ENCODE results near the gene ADSS2. TPM values are rescaled to one million over a fixed set of nuclear protein-coding genes. Genes with fewer than 3 reads are reported as not detected.

ADSS2 gene
- total RNA-seq, 1 donor from 2014 or later, result 52.4 TPM

DNA sequence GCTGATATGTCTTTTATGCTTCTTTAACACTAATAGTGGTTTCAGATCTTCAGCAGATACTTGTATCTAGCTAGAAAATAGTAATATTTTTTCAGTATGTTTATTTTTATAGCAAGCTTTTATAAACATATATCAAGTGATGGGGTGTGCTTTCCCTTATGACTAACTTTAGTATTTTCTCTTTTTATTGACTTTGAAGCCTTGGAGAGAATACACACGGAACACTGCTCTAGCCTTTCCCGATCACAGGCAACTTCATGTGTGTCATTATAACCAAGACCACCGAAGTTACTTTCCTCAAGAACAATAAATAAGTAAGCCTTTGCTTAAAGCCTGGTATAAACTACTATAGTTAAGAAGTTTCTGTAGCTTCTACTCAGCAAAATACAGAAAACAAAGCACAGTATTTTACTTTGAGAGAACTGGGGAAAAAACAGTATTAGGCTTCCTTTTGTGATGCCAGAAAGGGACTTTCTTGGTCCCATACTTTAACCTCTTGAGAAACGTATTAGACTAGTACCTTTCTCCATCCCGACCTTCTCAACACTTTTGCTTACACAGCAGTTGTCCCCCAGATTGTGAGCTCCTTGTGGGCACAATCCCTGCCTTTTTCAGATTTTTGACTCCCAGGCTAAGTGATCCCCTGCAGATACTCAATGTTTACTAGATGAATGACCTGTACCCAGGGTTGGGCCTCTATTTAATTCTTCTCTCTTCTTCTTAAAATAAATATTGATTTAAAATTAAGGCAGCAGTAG is 3.3 kb downstream of the ADSS2 start:
- Mint-ChIP-seq H3K4me1 (peaks cover 57% of the 10 kb centered on the region), H3K27me3 (ENCODE audit: low read depth) (no peaks in the 10 kb centered on the region), H3K9me3 (no peaks in the 10 kb centered on the region), H3K27ac (peak overlapping the region; percentile 41), H3K4me3 (no peak overlapping the region), H3K36me3 (no peaks in the 10 kb centered on the region)
- no peak for DNase-seq (ENCODE audit: low spot score in 2 of 2, unreplicated experiment in 2 of 2)
- TF ChIP-seq, protein P1, sequence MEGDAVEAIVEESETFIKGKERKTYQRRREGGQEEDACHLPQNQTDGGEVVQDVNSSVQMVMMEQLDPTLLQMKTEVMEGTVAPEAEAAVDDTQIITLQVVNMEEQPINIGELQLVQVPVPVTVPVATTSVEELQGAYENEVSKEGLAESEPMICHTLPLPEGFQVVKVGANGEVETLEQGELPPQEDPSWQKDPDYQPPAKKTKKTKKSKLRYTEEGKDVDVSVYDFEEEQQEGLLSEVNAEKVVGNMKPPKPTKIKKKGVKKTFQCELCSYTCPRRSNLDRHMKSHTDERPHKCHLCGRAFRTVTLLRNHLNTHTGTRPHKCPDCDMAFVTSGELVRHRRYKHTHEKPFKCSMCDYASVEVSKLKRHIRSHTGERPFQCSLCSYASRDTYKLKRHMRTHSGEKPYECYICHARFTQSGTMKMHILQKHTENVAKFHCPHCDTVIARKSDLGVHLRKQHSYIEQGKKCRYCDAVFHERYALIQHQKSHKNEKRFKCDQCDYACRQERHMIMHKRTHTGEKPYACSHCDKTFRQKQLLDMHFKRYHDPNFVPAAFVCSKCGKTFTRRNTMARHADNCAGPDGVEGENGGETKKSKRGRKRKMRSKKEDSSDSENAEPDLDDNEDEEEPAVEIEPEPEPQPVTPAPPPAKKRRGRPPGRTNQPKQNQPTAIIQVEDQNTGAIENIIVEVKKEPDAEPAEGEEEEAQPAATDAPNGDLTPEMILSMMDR (IDR thresholded peaks at IDR 0.05; ENCODE audit: unreplicated experiment), result no peak

DNA sequence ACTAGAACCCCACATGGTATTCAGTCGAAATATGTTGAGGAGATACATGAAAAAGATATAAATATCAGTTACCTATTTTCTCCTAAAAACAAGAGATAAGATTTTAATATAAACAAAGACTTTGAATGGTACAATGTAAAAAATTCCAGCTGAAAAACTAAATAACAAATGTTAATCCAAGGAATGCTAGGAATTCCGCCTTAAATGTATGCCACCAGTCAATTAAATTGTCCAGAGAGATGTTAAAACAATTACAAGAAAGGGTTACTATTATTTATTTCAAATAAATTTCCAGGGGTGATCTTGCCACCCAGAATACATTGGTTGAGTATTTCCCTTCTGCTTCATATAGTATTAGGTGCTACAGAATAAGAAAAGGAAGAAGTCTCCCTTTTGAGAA is 4.2 kb downstream of the ADSS2 start:
- Mint-ChIP-seq H3K4me1 (peaks cover 57% of the 10 kb centered on the region), H3K4me3 (no peak overlapping the region), H3K9me3 (no peaks in the 10 kb centered on the region), H3K36me3 (no peaks in the 10 kb centered on the region), H3K27me3 (ENCODE audit: low read depth) (no peaks in the 10 kb centered on the region), H3K27ac (peak overlapping the region; percentile 61)
- DNase-seq (ENCODE audit: low spot score in 2 of 2, unreplicated experiment in 2 of 2), result no peak
- TF ChIP-seq, protein P1 (IDR thresholded peaks at IDR 0.05; ENCODE audit: unreplicated experiment), result no peak

DNA sequence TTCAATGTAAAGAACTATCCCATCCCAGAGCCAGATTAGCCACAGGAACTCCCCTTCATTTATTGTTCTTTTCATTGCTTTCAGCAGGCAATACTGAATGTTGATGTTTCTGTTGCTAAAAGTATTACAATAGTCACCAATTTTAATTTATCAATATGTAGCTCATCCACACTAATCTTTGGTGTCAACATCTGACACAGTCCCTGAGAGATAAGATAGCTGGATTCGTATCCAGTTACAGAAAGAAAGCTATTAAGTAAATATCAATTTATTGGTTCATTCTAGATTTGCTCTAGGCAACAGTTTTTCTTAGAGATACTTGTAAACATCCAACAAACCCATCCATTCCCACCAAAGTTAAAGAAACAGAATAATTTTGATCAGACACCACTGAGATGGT is 4.7 kb downstream of the ADSS2 start:
- no peak overlapping the region for H3K4me3 Mint-ChIP-seq
- peak overlapping the region; percentile 61 for H3K27ac Mint-ChIP-seq
- no peaks in the 10 kb centered on the region for H3K27me3 Mint-ChIP-seq (ENCODE audit: low read depth)
- no peaks in the 10 kb centered on the region for H3K9me3 Mint-ChIP-seq
- no peaks in the 10 kb centered on the region for H3K36me3 Mint-ChIP-seq
- no peak for DNase-seq (ENCODE audit: low spot score in 2 of 2, unreplicated experiment in 2 of 2)
- H3K4me1 Mint-ChIP-seq, result peaks cover 54% of the 10 kb centered on the region
- TF ChIP-seq, protein P1 (IDR thresholded peaks at IDR 0.05; ENCODE audit: unreplicated experiment), result no peak

DNA sequence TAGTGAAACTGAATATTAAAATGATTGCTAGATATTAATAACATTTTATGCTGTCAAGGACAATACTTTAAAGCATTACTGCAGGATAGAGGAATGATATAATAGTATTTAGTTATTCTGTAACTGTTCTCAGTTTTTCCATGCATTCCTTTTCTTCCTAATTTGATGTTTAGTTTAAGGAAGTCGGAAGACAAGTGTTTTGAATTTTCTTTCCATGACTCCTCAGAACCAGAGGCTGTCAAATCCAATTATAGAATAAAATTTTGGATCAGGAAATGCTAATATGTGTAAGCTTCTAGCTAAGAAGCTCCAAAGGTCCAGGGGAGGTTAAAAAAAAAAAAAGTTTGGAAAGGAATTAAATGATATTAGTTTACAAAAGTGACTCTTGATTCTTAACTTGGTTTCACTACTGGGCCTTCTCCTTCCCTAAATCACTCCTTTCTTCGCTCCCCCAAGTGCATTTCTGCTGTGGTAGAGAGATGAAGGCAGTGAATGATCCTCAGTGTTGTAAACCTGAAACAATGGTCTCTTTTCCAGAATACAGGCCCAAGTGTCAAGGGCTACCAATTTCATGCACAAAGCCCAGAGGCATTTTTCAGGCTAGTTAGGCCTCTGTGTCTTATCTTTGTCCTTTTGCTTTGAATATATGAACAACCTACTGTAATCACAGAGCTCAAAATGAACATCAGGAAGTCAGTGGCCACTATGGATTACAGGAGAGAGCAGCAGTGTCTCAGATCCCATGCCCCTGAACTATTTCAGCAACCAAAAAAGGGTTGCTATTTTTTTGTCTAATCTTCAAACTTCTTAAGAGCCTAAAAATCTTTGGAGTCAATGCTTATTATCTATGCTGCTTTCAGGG is 6.2 kb downstream of the ADSS2 start:
- Mint-ChIP-seq H3K9me3 (no peaks in the 10 kb centered on the region), H3K27ac (peak overlapping the region; percentile 94), H3K4me3 (no peak overlapping the region), H3K36me3 (no peaks in the 10 kb centered on the region), H3K4me1 (peaks cover 50% of the 10 kb centered on the region), H3K27me3 (ENCODE audit: low read depth) (no peaks in the 10 kb centered on the region)
- DNase-seq (ENCODE audit: low spot score in 2 of 2, unreplicated experiment in 2 of 2), result no peak
- TF ChIP-seq, protein P1 (IDR thresholded peaks at IDR 0.05; ENCODE audit: unreplicated experiment), result no peak

DNA sequence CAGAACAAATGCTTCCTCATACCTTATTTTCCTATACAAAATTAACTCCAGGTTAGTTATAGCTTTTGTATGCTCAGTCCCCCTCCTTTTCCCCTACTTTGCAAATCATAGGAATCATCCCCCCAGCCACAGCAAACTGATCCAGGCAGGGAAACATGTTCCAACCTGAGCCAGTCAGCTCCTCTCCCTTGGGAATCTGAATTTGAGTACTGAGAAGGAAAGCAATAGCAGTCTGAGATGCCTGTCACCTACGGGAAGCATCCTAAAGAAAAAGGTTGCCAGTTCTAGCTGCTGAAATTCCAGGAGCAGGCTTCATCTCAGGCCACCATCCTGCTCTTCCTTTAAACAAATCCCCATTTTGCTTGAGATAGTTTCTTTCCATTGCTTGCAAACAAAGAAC is 6.9 kb downstream of the ADSS2 start:
- no peaks in the 10 kb centered on the region for H3K9me3 Mint-ChIP-seq
- H3K27ac Mint-ChIP-seq, result peak overlapping the region; percentile 94
- no peaks in the 10 kb centered on the region for H3K27me3 Mint-ChIP-seq (ENCODE audit: low read depth)
- DNase-seq (ENCODE audit: low spot score in 2 of 2, unreplicated experiment in 2 of 2), result no peak
- no peaks in the 10 kb centered on the region for H3K36me3 Mint-ChIP-seq
- peaks cover 43% of the 10 kb centered on the region for H3K4me1 Mint-ChIP-seq
- TF ChIP-seq, protein P1 (IDR thresholded peaks at IDR 0.05; ENCODE audit: unreplicated experiment), result no peak
- no peak overlapping the region for H3K4me3 Mint-ChIP-seq
